Neural progenitor cell (in vitro differentiated cells): ENCODE data around the gene GUCA2B.

Experiments
- CTCF ChIP-seq: fragments of 200-600 bp; sonication (generic); IDR thresholded peaks from 2 replicates; pipeline ENCODE4 v1.5.1; 2017; ENCODE audit warnings: antibody characterized with exemption, mild to moderate bottlenecking
- EZH2 ChIP-seq: fragments of 200-600 bp; sonication (generic); IDR thresholded peaks from 2 replicates; pipeline ENCODE4 v1.6.1; 2017; ENCODE audit warnings: antibody characterized with exemption, mild to moderate bottlenecking, moderate library complexity
- EZH2phosphoT487 ChIP-seq: fragments of 200-600 bp; sonication (generic); IDR thresholded peaks from 2 replicates; pipeline ENCODE4 v1.6.1; 2017; ENCODE audit warnings: antibody characterized with exemption

- TF ChIP-seq CTCF (no peak), EZH2phosphoT487 (no peak), EZH2 (no peak)
Measured at GRCh38 chr1:42109600-42109999, 43.6 kb upstream of the GUCA2B start.
